A673 (cell line): ENCODE measurements around the gene CRISPLD2. TPM values are rescaled to one million over a fixed set of nuclear protein-coding genes. Genes with fewer than 3 reads are reported as not detected.

Source experiments
- BruUV-seq: library from RNA; stranded (reverse); fragments of 400-500 nt; replicated peaks from 2 replicates; lab custom pipeline; 2021; lab: Mats Ljungman, UMichigan
- CTCF ChIA-PET: fragments of 300-600 bp; sonication (Branson Sonifier 250); formaldehyde crosslinking; loops from one replicate; lab custom pipeline; 2022; ENCODE audit warnings: antibody characterized with exemption; lab: Charles Lee
- POLR2A ChIA-PET: fragments of 300-600 bp; sonication (Branson Sonifier 250); formaldehyde crosslinking; loops from one replicate; lab custom pipeline; 2022; ENCODE audit warnings: antibody characterized with exemption; ENCODE audit not compliant: low non-redundant PET; lab: Charles Lee
- DNase-seq: peaks from one replicate; pipeline ENCODE4 v3.0.0-alpha.2; 2015; ENCODE audit warnings: low spot score
- H3K27ac ChIP-seq: fragments of 200-600 bp; sonication (generic); 2 replicates; pipeline ENCODE4 v1.5.1; 2016; ENCODE audit warnings: mixed run types, low read depth, mild to moderate bottlenecking, mixed read lengths, antibody characterized with exemption, low read length; ENCODE audit not compliant: poor library complexity, severe bottlenecking
- H3K27me3 ChIP-seq: fragments of 200-600 bp; sonication (generic); replicated peaks from 2 replicates; pipeline ENCODE4 v1.6.1; 2017; ENCODE audit warnings: mixed run types, low read depth, mild to moderate bottlenecking, mixed read lengths, antibody characterized with exemption, low read length; ENCODE audit not compliant: insufficient read depth, poor library complexity
- H3K36me3 ChIP-seq: fragments of 200-600 bp; sonication (generic); 2 replicates; pipeline ENCODE4 v1.6.1; 2016; ENCODE audit warnings: mixed run types, mild to moderate bottlenecking, mixed read lengths, antibody characterized with exemption, low read length; ENCODE audit not compliant: insufficient read depth, poor library complexity, severe bottlenecking
- H3K4me1 ChIP-seq: fragments of 200-600 bp; sonication (generic); 2 replicates; pipeline ENCODE4 v1.6.1; 2017; ENCODE audit warnings: mixed run types, mild to moderate bottlenecking, mixed read lengths, antibody characterized with exemption, low read length; ENCODE audit not compliant: insufficient read depth, poor library complexity, severe bottlenecking
- H3K4me3 ChIP-seq: fragments of 200-600 bp; sonication (generic); 2 replicates; pipeline ENCODE4 v1.5.1; 2016; ENCODE audit warnings: low read depth, mixed run types, mild to moderate bottlenecking, mixed read lengths, low read length; ENCODE audit not compliant: poor library complexity, severe bottlenecking
- H3K9me3 ChIP-seq: fragments of 200-600 bp; sonication (generic); 2 replicates; pipeline ENCODE4 v1.6.1; 2016; ENCODE audit warnings: mixed run types, low read depth, mild to moderate bottlenecking, mixed read lengths, antibody characterized with exemption, low read length; ENCODE audit not compliant: poor library complexity, severe bottlenecking
- CTCF ChIP-seq: fragments of 300-800, 200-600 bp; sonication (generic); conservative IDR thresholded peaks from 2 replicates; pipeline ENCODE4 v1.5.1; 2017; ENCODE audit warnings: low read depth, mild to moderate bottlenecking, antibody characterized with exemption, low read length, moderate library complexity, mixed read lengths
- EZH2 ChIP-seq: fragments of 200-600 bp; sonication (generic); IDR thresholded peaks from 2 replicates; pipeline ENCODE4 v1.6.1; 2017; ENCODE audit warnings: borderline replicate concordance, low read depth, mild to moderate bottlenecking, mixed read lengths, antibody characterized with exemption, low read length; ENCODE audit not compliant: poor library complexity, severe bottlenecking
- intact Hi-C: fragments of 100-400 bp; cut with micrococcal nuclease; formaldehyde crosslinking; loops from one replicate; pipeline ENCODE4 v1.10.0; 2022; ENCODE audit not compliant: unreplicated experiment
- total RNA-seq: library from RNA; stranded (reverse); gene quantifications from 2 replicates; pipeline ENCODE4 v1.2.3, GENCODE V29; 2021

Gene CRISPLD2
- total RNA-seq, 1 experiment from 2014 or later = 0.32 TPM

- BruUV-seq = no TSS peak
- DNase-seq = no peak
- Histone ChIP-seq H3K36me3 (no peaks in the 10 kb centered on the region), H3K4me1 (no peaks in the 10 kb centered on the region), H3K4me3 (no peak overlapping the region), H3K27ac (no peak overlapping the region), H3K9me3 (no peaks in the 10 kb centered on the region), H3K27me3 (no peaks in the 10 kb centered on the region)
- TF ChIP-seq EZH2 (no peak), CTCF (no peak)
- ChIA-PET POLR2A (no interaction called here), CTCF (no interaction called here)
- intact Hi-C loops = no loop called here
Measured at GRCh38 chr16:84862804-84863480, 43.2 kb downstream of the CRISPLD2 start.

GRCh38 chr16:84863481-84863814 lies 43.7 kb downstream of the CRISPLD2 start:
- no TSS peak for BruUV-seq
- ChIA-PET CTCF (interaction anchor here (0.5 kb wide), 1 partner anchor 88 kb away, joined by 4 read pairs; no protein-coding TSS in a partner anchor), POLR2A (no interaction called here)
- Histone ChIP-seq H3K9me3 (no peaks in the 10 kb centered on the region), H3K36me3 (no peaks in the 10 kb centered on the region), H3K4me3 (no peak overlapping the region), H3K27me3 (no peaks in the 10 kb centered on the region), H3K27ac (no peak overlapping the region), H3K4me1 (no peaks in the 10 kb centered on the region)
- intact Hi-C loops = no loop called here
- DNase-seq = no peak
- TF ChIP-seq EZH2 = no peak
- TF ChIP-seq CTCF = no peak

- ChIA-PET CTCF (no interaction called here), POLR2A (interaction anchor here (0.7 kb wide), 1 partner anchor 44 kb away, joined by 5 read pairs; the partner anchor contains the start of gene CRISPLD2)
Measured at GRCh38 chr16:84864326-84864955, 44.7 kb downstream of the CRISPLD2 start.

More at GRCh38 chr16:84864326-84864955, 44.7 kb downstream of the CRISPLD2 start:
- Histone ChIP-seq H3K9me3 (no peaks in the 10 kb centered on the region), H3K36me3 (no peaks in the 10 kb centered on the region), H3K27ac (no peak overlapping the region), H3K27me3 (no peaks in the 10 kb centered on the region), H3K4me3 (no peak overlapping the region), H3K4me1 (no peaks in the 10 kb centered on the region)
- DNase-seq = no peak
- TF ChIP-seq CTCF = no peak
- no peak for TF ChIP-seq EZH2
- BruUV-seq = no TSS peak
- intact Hi-C loops = no loop called here
